ENCODE results near the gene GATAD2B.

DNA sequence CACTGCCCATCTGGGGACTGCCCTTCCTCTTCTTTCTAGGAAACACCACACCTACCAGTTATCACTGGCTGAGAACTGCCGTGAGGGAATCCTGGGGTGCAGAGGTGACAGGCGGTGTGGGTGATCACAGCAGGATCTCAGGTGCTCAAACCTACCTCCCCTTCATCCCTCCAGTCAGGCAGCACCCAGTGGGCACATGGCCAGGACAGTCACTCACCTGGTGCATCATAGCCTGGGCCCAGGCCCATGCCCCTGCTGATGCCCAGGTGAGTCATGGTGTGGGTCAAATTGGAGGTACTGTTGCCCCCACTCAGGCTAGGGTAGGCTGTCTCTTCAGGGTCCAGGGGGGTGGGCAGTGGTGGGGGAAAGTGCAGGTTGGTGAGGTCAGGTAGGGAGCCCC is 29.0 kb upstream of the GATAD2B start:
- TF ChIP-seq CTCF (IDR thresholded peaks at IDR 0.05; ENCODE audit: poor library complexity): no peak
- no peak for TF ChIP-seq EZH2 (IDR thresholded peaks at IDR 0.05; ENCODE audit: borderline replicate concordance)
- no peak for TF ChIP-seq EZH2phosphoT487 (IDR thresholded peaks at IDR 0.05; ENCODE audit: low read depth, severe bottlenecking, unreplicated experiment)

All from hepatocyte (in vitro differentiated cells).